HG03175 (cell line): ENCODE results near the gene PRKAG2.
A peak's percentile ranks its signal among the peaks of the same experiment; 100 is the strongest.

Source experiments
- ATAC-seq: cut with Tn5 transposase; IDR thresholded peaks from one replicate; pipeline ENCODE4 v1.9.1; 2021; ENCODE audit warnings: mild to moderate bottlenecking, moderate library complexity; ENCODE audit not compliant: unreplicated experiment

Gene PRKAG2

GRCh38 chr7:151631953-151632749 is 244.8 kb downstream of the PRKAG2 start:
- peak; percentile 68 for ATAC-seq

GRCh38 chr7:151631570-151631952 is 245.4 kb downstream of the PRKAG2 start:
- peak; percentile 27 for ATAC-seq

GRCh38 chr7:151630851-151631569 is 245.9 kb downstream of the PRKAG2 start:
- no peak for ATAC-seq

- no peak for ATAC-seq
Measured at GRCh38 chr7:151630358-151630757, 246.6 kb downstream of the PRKAG2 start.

- ATAC-seq, result no peak
Measured at GRCh38 chr7:151629713-151630272, 247.1 kb downstream of the PRKAG2 start.

GRCh38 chr7:151628846-151629604 is 247.9 kb downstream of the PRKAG2 start:
- ATAC-seq, result no peak

- no peak for ATAC-seq
Measured at GRCh38 chr7:151626422-151627115, 250.3 kb downstream of the PRKAG2 start.

- no peak for ATAC-seq
Measured at GRCh38 chr7:151625606-151626005, 251.3 kb downstream of the PRKAG2 start.

GRCh38 chr7:151624246-151624928 is 252.5 kb downstream of the PRKAG2 start:
- ATAC-seq, result no peak

GRCh38 chr7:151623766-151624165 is 253.1 kb downstream of the PRKAG2 start:
- no peak for ATAC-seq

- ATAC-seq, result no peak
Measured at GRCh38 chr7:151621961-151622360, 255.0 kb downstream of the PRKAG2 start.

GRCh38 chr7:151616443-151617213 is 260.3 kb downstream of the PRKAG2 start:
- ATAC-seq, result no peak

- no peak for ATAC-seq
Measured at GRCh38 chr7:151615784-151616183, 261.1 kb downstream of the PRKAG2 start.

GRCh38 chr7:151615058-151615457 is 261.9 kb downstream of the PRKAG2 start:
- no peak for ATAC-seq

GRCh38 chr7:151614019-151614418 is 262.9 kb downstream of the PRKAG2 start:
- no peak for ATAC-seq

GRCh38 chr7:151611878-151612277 is 265.0 kb downstream of the PRKAG2 start:
- ATAC-seq, result no peak

- ATAC-seq, result no peak
Measured at GRCh38 chr7:151611041-151611440, 265.9 kb downstream of the PRKAG2 start.

- ATAC-seq, result no peak
Measured at GRCh38 chr7:151608031-151608551, 268.8 kb downstream of the PRKAG2 start.

- ATAC-seq, result no peak
Measured at GRCh38 chr7:151607464-151607867, 269.4 kb downstream of the PRKAG2 start.
